ES-I3 (cell line): ENCODE data around the gene TPSG1.
"Not testable (repeated sequence)": the region's sequence is repeated elsewhere in the genome, so short reads cannot be mapped to it uniquely, and the experiment has no call there.

Experiments used
- H3K36me3 ChIP-seq: 2 replicates; pipeline ENCODE4 v1.6.1; 2013; ENCODE audit warnings: mild to moderate bottlenecking, low read length, control low read depth, moderate library complexity; ENCODE audit not compliant: insufficient read depth
- H3K4me1 ChIP-seq: 2 replicates; pipeline ENCODE4 v1.6.1; 2013; ENCODE audit warnings: mild to moderate bottlenecking, control low read depth, low read length; ENCODE audit not compliant: insufficient read depth
- H3K9ac ChIP-seq: 2 replicates; pipeline ENCODE4 v1.6.1; 2013; ENCODE audit warnings: low read depth, mild to moderate bottlenecking, low read length, moderate library complexity
- H3K9me3 ChIP-seq: 2 replicates; pipeline ENCODE4 v1.6.1; 2013; ENCODE audit warnings: mild to moderate bottlenecking, low read length, moderate library complexity; ENCODE audit not compliant: control insufficient read depth, insufficient read depth

The TPSG1 gene

DNA sequence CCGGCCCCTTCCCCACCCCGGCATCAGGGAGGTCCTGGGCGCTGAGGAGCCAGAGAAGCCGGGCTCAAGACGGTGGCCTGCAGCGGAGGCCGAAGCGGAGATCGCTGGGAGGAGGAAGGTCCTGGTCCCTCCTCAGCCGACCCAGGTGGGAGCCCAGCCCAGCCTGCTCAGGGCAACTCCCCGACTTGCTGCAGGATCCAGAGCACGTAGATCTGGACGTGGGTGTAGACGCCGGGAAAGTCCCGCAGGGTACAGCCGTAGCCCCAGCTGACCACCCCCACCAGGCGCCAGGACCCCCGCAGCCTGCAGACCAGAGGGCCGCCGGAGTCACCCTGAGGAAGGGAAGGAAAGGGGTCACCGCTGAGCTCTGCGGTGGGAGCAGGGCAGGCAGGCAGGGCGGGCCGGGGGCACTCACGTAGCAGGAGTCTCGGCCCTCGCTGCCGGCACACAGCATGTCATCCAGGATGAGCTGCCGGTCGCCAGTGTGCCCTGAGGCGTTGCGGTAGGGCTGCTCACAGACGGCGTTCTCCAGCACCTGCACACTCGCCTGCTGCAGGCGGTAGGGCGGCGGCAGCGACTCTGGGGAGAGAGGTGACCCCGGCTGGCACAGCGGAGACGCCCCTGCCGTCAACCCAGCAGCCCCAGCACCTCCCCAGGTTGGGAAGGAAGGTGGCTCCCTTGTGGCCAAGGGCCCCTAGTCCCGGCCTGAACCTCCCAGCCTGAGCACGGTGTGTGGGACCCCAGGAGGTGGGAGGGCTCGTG is 36.2 kb upstream of the TPSG1 start:
- H3K4me1 ChIP-seq = no peaks in the 10 kb centered on the region; the same call in 1 of the 2 replicates

DNA sequence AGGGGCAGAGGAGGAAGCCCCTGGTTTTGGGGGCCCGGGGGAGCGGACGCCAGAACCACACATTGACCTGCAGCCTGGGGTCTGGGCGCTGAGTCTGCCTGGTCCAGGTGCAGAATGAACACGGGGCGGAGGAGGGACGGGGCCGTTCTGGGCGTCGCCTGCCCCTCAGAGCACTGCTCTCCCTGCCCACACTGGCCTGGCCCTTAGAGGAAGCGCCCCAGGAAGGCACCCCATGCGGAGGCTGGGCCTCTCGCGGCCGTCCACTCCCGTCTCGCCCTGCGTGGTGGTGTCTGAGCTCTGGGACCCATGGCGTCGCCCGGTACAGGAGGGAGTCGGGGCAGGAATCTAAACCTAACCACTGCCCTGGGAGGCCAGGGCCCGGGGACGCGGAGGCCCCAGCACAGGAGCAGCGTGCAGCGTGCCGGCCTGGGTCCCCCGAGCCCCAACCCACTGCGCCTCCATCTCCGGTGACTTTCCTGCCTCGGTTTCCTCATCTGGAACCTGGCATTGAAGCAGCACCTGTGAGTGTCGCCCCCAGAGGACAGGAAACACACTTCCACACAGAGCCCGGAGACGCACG is 35.1 kb upstream of the TPSG1 start:
- no peaks in the 10 kb centered on the region; the same call in 1 of the 2 replicates for H3K4me1 ChIP-seq
- H3K9me3 ChIP-seq = no peaks in the 10 kb centered on the region
- no peaks in the 10 kb centered on the region for H3K36me3 ChIP-seq
- H3K9ac ChIP-seq = no peak overlapping the region

More for the DNA sequence above, 36.2 kb upstream of the TPSG1 start:
- Histone ChIP-seq H3K9ac (peak overlapping the region; percentile 31; the same call in 1 of the 2 replicates), H3K9me3 (no peaks in the 10 kb centered on the region), H3K36me3 (no peaks in the 10 kb centered on the region)

- Histone ChIP-seq H3K36me3 (no peaks in the 10 kb centered on the region), H3K9ac (no peak overlapping the region), H3K4me1 (no peaks in the 10 kb centered on the region; the same call in 1 of the 2 replicates), H3K9me3 (no peaks in the 10 kb centered on the region)
Measured at GRCh38 chr16:1259760-1260068, 34.6 kb upstream of the TPSG1 start.

- Histone ChIP-seq H3K36me3 (no peaks in the 10 kb centered on the region), H3K9me3 (no peaks in the 10 kb centered on the region), H3K4me1 (no peaks in the 10 kb centered on the region; the same call in 1 of the 2 replicates), H3K9ac (no peak overlapping the region)
Measured at GRCh38 chr16:1258906-1259759, 34.1 kb upstream of the TPSG1 start.

GRCh38 chr16:1258225-1258600 is 33.1 kb upstream of the TPSG1 start:
- Histone ChIP-seq H3K4me1 (no peaks in the 10 kb centered on the region; the same call in 1 of the 2 replicates), H3K9me3 (no peaks in the 10 kb centered on the region), H3K9ac (no peak overlapping the region), H3K36me3 (no peaks in the 10 kb centered on the region)

GRCh38 chr16:1257561-1258224 is 32.6 kb upstream of the TPSG1 start:
- Histone ChIP-seq H3K4me1 (no peaks in the 10 kb centered on the region; the same call in 1 of the 2 replicates), H3K9me3 (no peaks in the 10 kb centered on the region), H3K36me3 (no peaks in the 10 kb centered on the region), H3K9ac (no peak overlapping the region)

- Histone ChIP-seq H3K9me3 (no peaks in the 10 kb centered on the region), H3K4me1 (no peaks in the 10 kb centered on the region; the same call in 1 of the 2 replicates), H3K9ac (no peak overlapping the region), H3K36me3 (no peaks in the 10 kb centered on the region)
Measured at GRCh38 chr16:1256874-1257322, 31.8 kb upstream of the TPSG1 start.

DNA sequence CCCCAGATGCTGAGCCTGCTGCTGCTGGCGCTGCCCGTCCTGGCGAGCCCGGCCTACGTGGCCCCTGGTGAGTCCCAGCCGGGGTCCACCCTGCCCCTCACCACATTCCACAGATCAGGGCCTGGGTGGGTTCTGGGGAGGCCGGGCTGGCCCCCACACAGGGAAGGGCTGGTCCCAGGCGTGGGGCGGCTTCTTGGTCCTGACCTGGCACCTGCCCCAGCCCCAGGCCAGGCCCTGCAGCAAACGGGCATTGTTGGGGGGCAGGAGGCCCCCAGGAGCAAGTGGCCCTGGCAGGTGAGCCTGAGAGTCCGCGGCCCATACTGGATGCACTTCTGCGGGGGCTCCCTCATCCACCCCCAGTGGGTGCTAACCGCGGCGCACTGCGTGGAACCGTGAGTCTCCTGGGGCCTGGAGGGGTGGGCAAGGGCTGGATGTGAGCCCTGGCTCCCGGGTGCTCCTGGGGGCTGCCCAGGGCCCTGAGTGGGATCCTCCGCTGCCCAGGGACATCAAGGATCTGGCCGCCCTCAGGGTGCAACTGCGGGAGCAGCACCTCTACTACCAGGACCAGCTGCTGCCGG is 31.3 kb upstream of the TPSG1 start:
- H3K4me1 ChIP-seq, H3K9ac ChIP-seq, H3K36me3 ChIP-seq, H3K9me3 ChIP-seq: not testable (repeated sequence)

DNA sequence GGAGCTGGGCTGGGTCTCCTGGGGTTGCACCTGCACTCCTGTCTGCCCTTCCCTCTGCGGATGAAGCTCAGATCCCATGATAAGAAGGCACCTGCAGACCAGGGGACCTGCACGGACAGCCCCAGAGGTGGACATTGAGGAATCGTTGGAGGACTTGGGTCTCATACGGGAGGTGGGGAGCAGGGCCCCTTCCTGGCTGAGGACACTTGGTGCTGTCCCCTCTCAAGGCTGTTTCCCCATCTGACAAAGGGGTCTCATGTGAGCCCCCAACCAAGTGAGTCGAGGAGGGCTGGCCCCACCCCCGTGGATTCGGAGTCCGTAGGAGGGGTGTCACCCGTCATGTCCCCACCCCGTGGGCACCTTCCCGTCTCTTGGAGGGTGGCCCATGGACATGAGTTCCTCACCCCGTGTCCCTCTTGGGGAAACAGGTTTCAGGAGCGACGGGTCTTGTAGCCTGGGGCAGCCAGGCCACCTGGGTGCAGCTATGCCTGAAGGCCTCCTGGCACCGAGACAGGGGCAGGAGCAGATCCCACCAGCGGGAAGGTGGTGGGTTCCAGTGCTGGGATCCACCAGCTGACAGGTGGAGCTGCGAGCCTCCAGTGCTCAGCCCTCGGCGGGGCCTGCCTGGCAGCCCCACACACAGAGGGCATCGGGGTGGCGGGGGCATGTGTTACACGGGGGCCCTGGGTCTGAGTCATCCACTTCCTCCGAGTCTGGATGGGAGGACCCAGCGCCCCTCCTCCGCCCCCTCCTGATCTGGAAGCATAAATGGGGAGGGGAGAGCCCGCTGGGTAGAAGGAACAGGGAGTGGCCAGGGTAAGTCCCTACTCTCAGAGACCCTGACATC is 30.4 kb upstream of the TPSG1 start, which contains the start of gene TPSD1:
TSS of gene TPSD1 (plus strand) at position 794 of the 847 bp plus-strand sequence. CDS start 212 bp downstream, outside the sequence.
- not testable (repeated sequence) for H3K9me3 ChIP-seq, H3K4me1 ChIP-seq, H3K9ac ChIP-seq, H3K36me3 ChIP-seq

DNA sequence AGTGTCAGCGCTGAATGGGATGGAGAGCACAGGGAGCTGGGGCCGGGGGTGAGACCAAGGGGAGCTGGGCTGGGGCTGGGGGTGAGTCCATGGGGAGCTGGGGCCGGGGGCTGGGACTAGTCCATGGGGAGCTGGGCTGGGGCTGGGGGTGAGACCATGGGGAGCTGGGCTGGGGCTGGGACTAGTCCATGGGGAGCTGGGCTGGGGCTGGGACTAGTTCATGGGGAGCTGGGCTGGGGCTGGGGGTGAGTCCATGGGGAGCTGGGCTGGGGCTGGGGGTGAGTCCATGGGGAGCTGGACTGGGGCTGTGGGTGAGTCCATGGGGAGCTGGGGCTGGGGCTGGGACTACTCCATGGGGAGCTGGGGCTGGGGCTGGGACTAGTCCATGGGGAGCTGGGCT is 29.8 kb upstream of the TPSG1 start:
- not testable (repeated sequence) for H3K36me3 ChIP-seq

DNA sequence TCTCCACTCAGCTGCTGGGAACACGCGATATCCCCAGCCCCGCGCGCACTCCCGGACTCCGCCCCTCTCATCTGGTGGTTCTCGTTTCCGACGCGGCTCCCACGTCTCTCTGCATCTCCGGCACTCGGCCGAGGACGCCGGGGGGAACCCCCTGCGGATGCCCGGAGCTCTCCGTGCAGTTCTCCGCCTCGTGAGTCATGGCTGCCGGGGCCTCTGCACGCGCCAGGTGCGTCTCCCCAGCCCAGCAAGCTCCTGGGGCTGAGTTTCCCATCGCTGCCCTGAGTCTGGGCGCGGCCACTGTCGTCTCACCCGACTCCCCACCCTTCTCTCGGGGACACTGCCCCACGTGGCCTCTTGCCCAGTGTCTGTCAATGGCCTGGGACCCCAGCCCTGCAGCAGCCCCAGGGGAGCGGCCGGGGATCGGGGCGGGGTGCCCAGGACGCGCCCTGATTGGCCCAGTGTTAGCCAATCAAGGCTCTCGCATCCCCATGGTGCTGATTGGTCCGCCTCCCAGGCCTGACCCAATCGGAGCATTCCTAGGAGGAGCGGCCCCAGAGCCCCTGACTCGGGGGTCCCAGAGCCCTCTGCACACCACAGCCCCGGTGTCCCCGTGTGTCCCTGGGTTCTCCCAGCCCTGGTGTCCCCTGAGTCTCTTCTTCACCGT is 28.8 kb upstream of the TPSG1 start:
- not testable (repeated sequence) for H3K9ac ChIP-seq, H3K4me1 ChIP-seq, H3K36me3 ChIP-seq, H3K9me3 ChIP-seq

More for the DNA sequence above, 29.8 kb upstream of the TPSG1 start:
- H3K9me3 ChIP-seq, H3K4me1 ChIP-seq, H3K9ac ChIP-seq: not testable (repeated sequence)

DNA sequence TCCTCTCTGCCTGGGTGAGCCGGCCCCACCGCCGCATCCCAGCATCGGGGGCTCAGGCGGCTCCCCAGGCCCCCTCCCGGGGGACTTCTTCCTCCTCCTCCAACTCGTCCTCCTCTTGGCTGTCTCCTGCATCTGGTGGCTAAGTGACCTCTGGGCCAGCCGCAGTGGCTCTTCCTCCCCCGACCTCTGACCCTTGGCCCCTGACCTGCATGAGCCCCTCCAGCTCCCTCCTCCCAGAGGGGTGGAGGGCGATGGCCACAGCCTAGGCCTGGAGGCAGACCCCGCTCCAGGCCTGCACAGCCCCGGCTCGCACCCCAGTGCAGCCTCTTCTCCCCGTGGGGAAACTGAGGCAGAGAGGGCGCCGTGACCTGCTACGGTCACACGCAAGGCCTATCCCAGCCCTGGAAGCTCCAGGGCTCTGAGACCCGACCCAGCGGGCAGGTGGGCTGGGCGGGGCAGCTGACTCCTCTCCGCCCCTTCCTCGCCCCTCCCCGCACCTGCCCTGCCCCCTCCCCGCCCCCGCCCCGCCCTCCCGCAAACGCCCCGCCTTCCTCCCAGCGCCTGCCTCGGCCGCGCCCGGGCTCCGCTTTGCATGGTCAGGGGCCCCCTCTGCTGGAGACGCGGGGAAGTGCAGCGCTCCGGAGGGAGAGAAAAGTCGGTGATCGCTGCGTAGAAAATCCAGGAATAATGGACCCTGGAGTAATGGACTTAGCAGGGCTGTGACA is 24.1 kb upstream of the TPSG1 start:
- H3K9ac ChIP-seq, H3K36me3 ChIP-seq, H3K9me3 ChIP-seq, H3K4me1 ChIP-seq: not testable (repeated sequence)
